ENCODE results near the gene PRKCB.

The PRKCB gene

GRCh38 chr16:23835390-23836077, at the start of gene PRKCB:
Gene PRKCB (plus strand): TSS chr16:23835983.
- DNase-seq: no peak

GRCh38 chr16:23786964-23787561, 48.7 kb upstream of the PRKCB start:
- no peak for DNase-seq

GRCh38 chr16:23788685-23789084, 47.1 kb upstream of the PRKCB start:
- no peak for DNase-seq

GRCh38 chr16:23795378-23795777, 40.4 kb upstream of the PRKCB start:
- DNase-seq: no peak

GRCh38 chr16:23796941-23797340, 38.8 kb upstream of the PRKCB start:
- no peak for DNase-seq

- DNase-seq: peak; percentile 50
These were observed 34.4 kb upstream of the PRKCB start for GRCh38 chr16:23801378-23801777.

- no peak for DNase-seq
These were observed 33.0 kb upstream of the PRKCB start for GRCh38 chr16:23802776-23803175.

- peak; percentile 23 for DNase-seq
These were observed 32.1 kb upstream of the PRKCB start for GRCh38 chr16:23803591-23804123.

GRCh38 chr16:23807028-23807427, 28.8 kb upstream of the PRKCB start:
- DNase-seq: no peak

- no peak for DNase-seq
These were observed 14.3 kb upstream of the PRKCB start for GRCh38 chr16:23821467-23821866.

GRCh38 chr16:23821875-23822688, 13.7 kb upstream of the PRKCB start:
- DNase-seq: no peak

GRCh38 chr16:23823475-23824384, 12.1 kb upstream of the PRKCB start:
- peak; percentile 74 for DNase-seq

- no peak for DNase-seq
These were observed 10.9 kb upstream of the PRKCB start for GRCh38 chr16:23824909-23825308.

GRCh38 chr16:23826528-23827045, 9.2 kb upstream of the PRKCB start:
- no peak for DNase-seq

GRCh38 chr16:23827057-23827456, 8.7 kb upstream of the PRKCB start:
- DNase-seq: no peak

- no peak for DNase-seq
These were observed 6.3 kb upstream of the PRKCB start for GRCh38 chr16:23829454-23829853.

- DNase-seq: no peak
These were observed 5.5 kb upstream of the PRKCB start for GRCh38 chr16:23830276-23830675.

- no peak for DNase-seq
These were observed 2.9 kb upstream of the PRKCB start for GRCh38 chr16:23832882-23833281.

- no peak for DNase-seq
These were observed 2.3 kb upstream of the PRKCB start for GRCh38 chr16:23833504-23833903.

- no peak for DNase-seq
These were observed 1.7 kb upstream of the PRKCB start for GRCh38 chr16:23833960-23834685.

- DNase-seq: no peak
These were observed 258 bp downstream of the PRKCB start for GRCh38 chr16:23836078-23836403.
